Omental fat pad (tissue), 4 donors: Measurements from ENCODE around the gene KRTAP7-1. TPM values are rescaled to one million over a fixed set of nuclear protein-coding genes. Genes with fewer than 3 reads are reported as not detected.

ENCODE experiments used
- ATAC-seq: fragments of 150-250 bp; one replicate; pipeline ENCODE4 v1.9.1; 2016; ENCODE audit warnings: mild to moderate bottlenecking, moderate library complexity; ENCODE audit not compliant: low FRiP score
- DNase-seq: peaks from one replicate; pipeline ENCODE4 v3.0.0-alpha.2; 2019; ENCODE audit warnings: low spot score
- CTCF ChIP-seq, 3 donors: fragments of 450-650 bp; IDR thresholded peaks; one replicate each; pipeline ENCODE4 v1.5.1; 2016 to 2017; ENCODE audit warnings: antibody characterized with exemption in 3 of 3, mild to moderate bottlenecking in 3 of 3, moderate library complexity in 2 of 3
- small RNA-seq: library from RNA; depleted of rRNA; stranded (forward); fragments of <200 nt; gene quantifications from one replicate; pipeline ENCODE3, GENCODE V24; 2016
- total RNA-seq, 4 donors: library from RNA; depleted of rRNA; stranded (reverse); fragments of >200 nt; gene quantifications; one replicate each; pipeline ENCODE4 v1.1.0, GENCODE V29; 2016

Gene KRTAP7-1
- total RNA-seq, 4 donors from 2014 or later = not detected

DNA sequence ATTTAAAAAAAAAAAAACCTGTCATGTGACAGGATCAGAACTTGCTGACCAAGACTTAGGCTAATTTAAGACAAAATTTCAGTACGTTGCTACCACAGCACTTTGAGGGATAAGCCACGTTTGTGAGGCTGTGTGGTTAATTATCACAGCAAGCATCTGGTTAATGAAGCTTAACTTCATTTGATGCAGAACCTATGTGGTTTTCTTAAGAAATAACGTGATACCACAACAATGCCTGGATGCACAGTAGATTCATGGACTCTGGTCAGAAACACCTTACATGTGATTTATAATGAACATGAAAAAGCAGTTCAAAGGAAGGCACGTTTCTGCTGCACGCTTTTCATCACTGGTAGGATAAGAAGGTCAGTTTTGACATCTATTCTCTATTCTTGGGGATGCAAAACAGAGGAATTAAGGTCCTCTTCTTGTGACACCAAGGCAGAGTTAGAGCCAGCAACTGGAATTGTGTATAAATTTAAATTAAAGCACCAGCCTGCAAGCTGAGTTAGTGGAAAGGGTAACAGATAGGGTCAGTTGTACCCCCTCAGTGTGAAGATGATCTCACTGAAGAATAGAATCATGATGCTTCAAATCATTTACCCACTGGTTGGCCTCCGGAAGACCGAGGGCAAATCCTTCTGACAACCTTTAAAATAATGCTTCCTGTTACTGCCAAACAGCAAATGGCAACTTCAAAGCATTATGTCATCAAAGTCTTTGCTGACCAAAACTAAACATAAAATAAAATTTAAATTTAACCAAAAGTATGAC lies 10.5 kb downstream of the KRTAP7-1 start:
- TF ChIP-seq CTCF (IDR thresholded peaks at IDR 0.05) = no peak
- no peak for ATAC-seq
- DNase-seq = no peak

DNA sequence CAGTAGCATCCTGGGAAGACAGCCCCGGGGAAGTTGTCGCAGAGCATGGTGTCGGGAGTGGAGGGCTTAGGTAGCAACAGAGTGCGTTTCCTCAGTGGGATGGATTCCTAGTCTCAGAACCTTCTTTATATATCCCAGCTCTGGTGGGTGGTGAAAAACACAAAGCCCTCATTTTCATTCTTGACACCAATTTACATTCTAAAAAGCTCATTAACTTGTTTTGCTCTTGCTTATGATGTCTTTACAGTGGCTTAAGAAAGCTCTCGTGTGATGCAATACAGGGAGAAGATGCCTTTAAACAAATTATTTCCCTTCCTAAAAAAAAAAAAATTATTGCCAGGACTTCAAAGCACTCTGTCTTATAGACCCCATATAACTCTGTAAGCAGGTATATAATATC lies 16.4 kb downstream of the KRTAP7-1 start, which contains the start of gene KRTAP8-1:
TSS of gene KRTAP8-1 (minus strand) at position 101 of the 400 bp plus-strand sequence. CDS start at position 47, 54 bp downstream.
- no peak for ATAC-seq
- no peak for TF ChIP-seq CTCF (IDR thresholded peaks at IDR 0.05)

DNA sequence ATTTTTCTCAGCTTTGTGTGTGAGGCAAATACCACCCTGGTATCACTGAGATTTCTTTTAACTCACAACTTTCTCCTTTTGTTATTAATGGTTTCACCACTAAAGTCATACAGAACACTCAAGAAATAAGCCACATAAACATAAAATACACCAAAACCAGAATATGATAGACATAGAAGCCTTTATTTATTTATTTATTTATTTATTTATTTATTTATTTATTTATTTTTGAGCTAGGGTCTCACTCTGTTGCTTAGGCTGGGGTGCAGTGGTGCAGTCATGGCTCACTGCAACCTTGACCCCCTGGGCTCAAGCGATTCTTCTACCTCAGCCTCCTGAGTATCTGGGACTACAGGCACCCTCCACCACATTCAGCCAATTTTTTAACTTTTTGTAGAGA lies 29.0 kb downstream of the KRTAP7-1 start:
- no peak for DNase-seq
- no peak for ATAC-seq
- no peak for TF ChIP-seq CTCF (IDR thresholded peaks at IDR 0.05)

More for the DNA sequence above, 16.4 kb downstream of the KRTAP7-1 start, which contains the start of gene KRTAP8-1:
- DNase-seq = no peak

GRCh38 chr21:30793581-30794314 lies 35.8 kb downstream of the KRTAP7-1 start:
- DNase-seq = no peak
- no peak for ATAC-seq
- no peak for TF ChIP-seq CTCF (IDR thresholded peaks at IDR 0.05)

DNA sequence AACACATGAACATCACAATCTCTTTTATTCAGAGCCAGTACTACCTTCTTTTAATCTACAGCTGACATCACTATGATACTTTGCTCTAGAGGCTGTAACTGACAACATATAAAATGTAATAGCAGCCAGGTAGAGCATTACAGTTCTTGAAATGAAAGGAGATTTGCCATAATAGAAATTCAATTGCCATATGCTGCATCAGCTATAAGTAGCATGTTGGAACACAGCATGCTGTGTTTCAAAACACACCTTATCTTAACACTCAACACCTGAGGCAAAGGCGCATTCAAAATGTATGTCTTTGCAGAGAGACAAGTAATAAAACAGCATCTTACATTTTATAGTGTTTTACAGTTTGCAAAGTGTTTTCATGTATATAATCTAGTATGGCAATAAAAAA lies 50.3 kb downstream of the KRTAP7-1 start:
- DNase-seq = no peak
- ATAC-seq = no peak
- TF ChIP-seq CTCF (IDR thresholded peaks at IDR 0.05) = no peak

Small RNAs within 50 kb of the gene (small RNA-seq; reads per million reads assigned to genes)
- gene KRTAP8-2P = not detected
- gene KRTAP8-3P = not detected

Other genes starting within 250 kb of the KRTAP7-1 start
- not detected for gene KRTAP22-2, start 239.4 kb downstream of the KRTAP7-1 start, total RNA-seq
- not detected for gene KRTAP6-3, start 237.3 kb downstream of the KRTAP7-1 start, total RNA-seq
- gene KRTAP6-2, start 230.9 kb downstream of the KRTAP7-1 start, total RNA-seq = not detected
- not detected for gene KRTAP22-1, start 228.7 kb downstream of the KRTAP7-1 start, total RNA-seq
- not detected for gene KRTAP6-1, start 215.8 kb downstream of the KRTAP7-1 start, total RNA-seq
- not detected for gene KRTAP20-1, start 213.3 kb downstream of the KRTAP7-1 start, total RNA-seq
- not detected for gene KRTAP20-4, start 209.1 kb downstream of the KRTAP7-1 start, total RNA-seq
- not detected for gene KRTAP20-2, start 194.6 kb downstream of the KRTAP7-1 start, total RNA-seq
- not detected for gene KRTAP20-3, start 186.9 kb downstream of the KRTAP7-1 start, total RNA-seq
- not detected for gene KRTAP21-3, start 111.0 kb downstream of the KRTAP7-1 start, total RNA-seq
- not detected for gene KRTAP21-2, start 82.5 kb downstream of the KRTAP7-1 start, total RNA-seq
- gene KRTAP21-1, start 74.3 kb downstream of the KRTAP7-1 start, total RNA-seq = not detected
- gene KRTAP8-1, start 16.5 kb downstream of the KRTAP7-1 start, total RNA-seq = not detected
- not detected for gene KRTAP11-1, start 51.8 kb upstream of the KRTAP7-1 start, total RNA-seq
- not detected for gene KRTAP19-8, start 208.7 kb upstream of the KRTAP7-1 start, total RNA-seq